Muscle layer of duodenum (tissue), 2 donors: ENCODE measurements around the gene TTPAL.

Experiments
- H3K27ac ChIP-seq: one replicate; pipeline ENCODE4 v1.7.0; 2013; ENCODE audit warnings: mild to moderate bottlenecking, low read length
- H3K27me3 ChIP-seq: one replicate; pipeline ENCODE4 v1.7.0; 2013; ENCODE audit warnings: low read depth, mild to moderate bottlenecking, control low read depth, low read length
- H3K36me3 ChIP-seq, 2 donors: one replicate each; pipeline ENCODE4 v1.7.0; 2013; ENCODE audit warnings: low read length in 2 of 2, control low read depth in 1 of 2, mild to moderate bottlenecking in 1 of 2; ENCODE audit not compliant: insufficient read depth in 2 of 2, control insufficient read depth in 1 of 2
- H3K4me1 ChIP-seq, 2 donors: one replicate each; pipeline ENCODE4 v1.7.0; 2013; ENCODE audit warnings: low read length in 2 of 2, mild to moderate bottlenecking in 2 of 2, control low read depth in 1 of 2, moderate library complexity in 1 of 2; ENCODE audit not compliant: insufficient read depth in 2 of 2, control insufficient read depth in 1 of 2
- H3K4me3 ChIP-seq, 2 donors: one replicate each; pipeline ENCODE4 v1.7.0; 2013; ENCODE audit warnings: low read length in 2 of 2, low read depth in 1 of 2, mild to moderate bottlenecking in 1 of 2
- H3K9me3 ChIP-seq, 2 donors: one replicate each; pipeline ENCODE4 v1.7.0; 2013; ENCODE audit warnings: low read length in 2 of 2, control low read depth in 1 of 2, mild to moderate bottlenecking in 1 of 2; ENCODE audit not compliant: control insufficient read depth in 1 of 2
- donor health status: healthy.

TTPAL gene

GRCh38 chr20:44489223-44489622 lies 13.5 kb downstream of the TTPAL start:
- no peak overlapping the region for H3K27ac ChIP-seq
- H3K9me3 ChIP-seq: no peaks in the 10 kb centered on the region
- H3K4me1 ChIP-seq: peaks cover 0 to 5% of the 10 kb centered on the region in 2 donors
- peaks cover 26 to 56% of the 10 kb centered on the region in 2 donors for H3K36me3 ChIP-seq
- H3K27me3 ChIP-seq: no peaks in the 10 kb centered on the region
- no peak overlapping the region for H3K4me3 ChIP-seq

DNA sequence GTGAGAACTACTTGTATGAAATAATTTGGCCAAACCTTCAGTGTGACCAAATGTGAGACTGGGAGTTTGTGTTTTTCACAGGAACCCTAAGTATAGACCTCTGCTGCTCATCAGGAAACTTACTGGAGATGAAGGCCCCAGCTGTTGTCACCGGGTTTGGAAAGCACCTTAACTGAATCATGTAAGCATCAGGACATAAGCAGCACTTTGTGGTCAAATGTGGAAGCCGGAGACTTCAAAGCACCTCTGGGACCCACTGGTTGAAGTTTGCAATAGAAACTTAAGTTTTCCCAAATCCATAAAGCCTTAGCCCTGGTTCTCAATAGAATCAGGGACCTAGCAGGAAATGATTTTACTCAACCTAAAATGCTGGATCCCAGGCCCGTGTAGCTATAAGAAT lies 14.3 kb downstream of the TTPAL start:
- Histone ChIP-seq H3K36me3 (peaks cover 33 to 58% of the 10 kb centered on the region in 2 donors), H3K27me3 (no peaks in the 10 kb centered on the region), H3K27ac (no peak overlapping the region)

GRCh38 chr20:44491635-44492395 lies 16.1 kb downstream of the TTPAL start:
- H3K27me3 ChIP-seq: no peaks in the 10 kb centered on the region
- peaks cover 0 to 5% of the 10 kb centered on the region in 2 donors for H3K4me1 ChIP-seq
- H3K27ac ChIP-seq: no peak overlapping the region
- no peak overlapping the region for H3K4me3 ChIP-seq
- H3K9me3 ChIP-seq: no peaks in the 10 kb centered on the region
- H3K36me3 ChIP-seq: peaks cover 47 to 77% of the 10 kb centered on the region in 2 donors

More for the DNA sequence above, 14.3 kb downstream of the TTPAL start:
- Histone ChIP-seq H3K9me3 (no peaks in the 10 kb centered on the region), H3K4me1 (peaks cover 0 to 5% of the 10 kb centered on the region in 2 donors), H3K4me3 (no peak overlapping the region)

GRCh38 chr20:44494266-44494665 lies 18.6 kb downstream of the TTPAL start:
- Histone ChIP-seq H3K27ac (no peak overlapping the region), H3K27me3 (no peaks in the 10 kb centered on the region), H3K4me3 (no peak overlapping the region), H3K9me3 (no peaks in the 10 kb centered on the region), H3K36me3 (peaks cover 57 to 84% of the 10 kb centered on the region in 2 donors), H3K4me1 (peaks cover 0 to 5% of the 10 kb centered on the region in 2 donors)

DNA sequence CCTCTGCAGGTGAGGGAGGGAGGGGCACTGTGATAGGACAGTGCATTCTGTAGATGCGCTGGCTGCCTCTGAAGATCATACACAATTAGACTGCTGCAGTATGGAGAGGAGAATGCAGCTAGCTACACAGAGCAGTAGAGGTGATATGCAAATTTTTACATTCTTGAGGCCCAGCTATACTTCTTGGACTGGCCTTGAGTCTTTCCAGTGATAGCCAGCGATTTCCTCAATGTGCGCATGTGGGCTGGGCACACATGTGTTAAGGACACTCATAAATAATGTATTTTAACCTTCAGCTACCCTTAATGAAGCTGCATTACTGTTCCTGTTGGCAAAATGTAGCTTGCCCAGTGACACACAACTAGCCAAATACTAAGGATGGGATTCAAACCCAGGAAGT lies 19.0 kb downstream of the TTPAL start:
- Histone ChIP-seq H3K36me3 (peaks cover 56 to 84% of the 10 kb centered on the region in 2 donors), H3K9me3 (no peaks in the 10 kb centered on the region), H3K27ac (no peak overlapping the region), H3K27me3 (no peaks in the 10 kb centered on the region), H3K4me3 (no peak overlapping the region), H3K4me1 (peaks cover 0 to 5% of the 10 kb centered on the region in 2 donors)

DNA sequence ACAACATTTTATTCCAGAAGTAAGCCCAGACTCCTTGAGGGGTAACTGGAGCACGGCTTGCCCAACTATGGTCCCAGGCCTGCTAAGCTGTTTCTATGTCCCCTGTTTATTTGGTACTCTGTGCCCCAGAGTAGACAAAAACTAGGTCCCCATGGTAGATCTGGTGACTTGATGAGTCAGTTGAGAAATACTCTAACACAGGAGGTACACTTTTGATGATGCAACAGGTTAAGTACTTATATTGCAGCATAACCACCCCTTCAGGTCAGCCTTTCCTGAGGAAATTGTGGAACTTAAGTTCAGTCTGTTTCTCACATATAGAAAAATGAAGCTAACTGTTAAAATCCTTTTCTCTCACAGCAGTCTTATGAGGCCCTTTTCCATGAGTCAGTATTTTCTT lies 19.6 kb downstream of the TTPAL start:
- H3K4me3 ChIP-seq: no peak overlapping the region
- no peaks in the 10 kb centered on the region for H3K27me3 ChIP-seq
- H3K4me1 ChIP-seq: peaks cover 0 to 5% of the 10 kb centered on the region in 2 donors
- H3K27ac ChIP-seq: no peak overlapping the region
- H3K36me3 ChIP-seq: peaks cover 56 to 84% of the 10 kb centered on the region in 2 donors
- H3K9me3 ChIP-seq: no peaks in the 10 kb centered on the region

DNA sequence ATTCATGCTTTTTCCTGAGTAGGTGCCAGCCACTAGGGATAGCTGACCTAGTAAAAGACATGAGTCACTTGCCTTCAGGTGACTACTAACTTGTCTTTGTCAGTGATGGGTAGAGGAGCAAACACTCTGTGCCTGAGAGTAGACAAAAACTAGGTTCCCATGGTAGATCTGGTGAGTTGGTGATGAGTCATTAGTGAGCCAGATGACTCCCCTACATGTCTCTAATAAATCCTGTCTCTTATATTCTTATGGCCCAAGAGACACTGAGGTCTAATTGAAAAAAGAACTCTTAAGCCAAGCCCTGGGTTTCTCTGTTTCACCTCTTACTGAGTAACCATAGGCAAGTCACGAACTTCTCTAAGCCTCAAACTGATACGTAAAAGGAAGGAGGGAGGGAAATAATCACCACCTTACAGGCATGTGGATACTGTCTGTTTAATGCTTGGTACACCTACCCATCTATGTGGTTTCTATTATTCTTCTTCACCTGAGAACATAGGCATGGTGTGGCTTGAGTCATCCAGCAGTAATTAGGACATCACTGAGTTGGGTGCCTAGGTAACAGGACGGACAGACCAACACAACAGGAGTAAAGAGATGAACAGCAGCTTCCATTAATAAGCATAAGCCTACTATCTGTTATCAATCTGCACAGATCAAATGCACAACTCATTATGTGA lies 20.3 kb downstream of the TTPAL start:
- peaks cover 61 to 88% of the 10 kb centered on the region in 2 donors for H3K36me3 ChIP-seq
- H3K4me1 ChIP-seq: peaks cover 0 to 5% of the 10 kb centered on the region in 2 donors
- no peak overlapping the region for H3K4me3 ChIP-seq
- peak overlapping the region; percentile 0 for H3K27ac ChIP-seq
- no peaks in the 10 kb centered on the region for H3K27me3 ChIP-seq
- H3K9me3 ChIP-seq: no peaks in the 10 kb centered on the region

DNA sequence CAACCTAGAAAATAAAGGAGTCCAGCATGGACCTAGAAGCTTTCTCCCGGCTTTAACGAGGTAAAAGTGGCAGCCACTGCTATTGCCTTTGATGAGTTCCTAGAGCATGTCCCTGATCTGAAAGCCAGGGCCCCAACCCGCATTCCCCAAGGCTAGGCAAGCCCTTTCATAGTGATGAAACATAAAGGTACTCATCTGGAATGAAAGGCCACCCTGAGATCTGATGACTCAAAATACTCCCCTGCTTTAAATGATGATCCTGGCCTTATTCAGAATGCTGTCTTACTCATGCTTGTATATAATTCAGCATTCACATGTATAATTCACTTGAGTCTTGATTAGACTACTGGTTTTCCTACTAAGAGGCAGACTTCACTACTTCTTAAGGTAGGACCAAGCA lies 21.3 kb downstream of the TTPAL start:
- no peak overlapping the region for H3K4me3 ChIP-seq
- H3K36me3 ChIP-seq: peaks cover 70 to 87% of the 10 kb centered on the region in 2 donors

DNA sequence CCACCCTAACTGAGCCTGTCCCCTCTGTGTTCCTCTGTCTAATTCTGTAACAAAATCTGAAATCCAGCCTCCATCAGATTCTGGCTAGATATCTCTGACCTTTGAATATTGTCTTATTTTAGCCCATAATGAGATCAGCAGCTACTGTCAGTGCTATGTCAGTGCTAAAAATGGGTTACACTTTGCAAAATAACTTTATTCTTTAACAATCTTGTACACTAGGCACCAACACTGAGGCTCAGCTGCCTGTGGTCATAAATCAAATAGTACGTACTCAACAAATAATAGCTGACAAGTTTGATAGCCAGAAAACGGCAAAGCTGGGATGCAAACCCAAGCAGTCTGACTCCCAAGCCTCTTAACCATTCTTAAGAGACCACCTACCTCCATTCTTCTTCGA lies 22.1 kb downstream of the TTPAL start:
- Histone ChIP-seq H3K27ac (no peak overlapping the region), H3K27me3 (no peaks in the 10 kb centered on the region), H3K36me3 (peaks cover 74 to 87% of the 10 kb centered on the region in 2 donors), H3K4me3 (no peak overlapping the region), H3K9me3 (no peaks in the 10 kb centered on the region), H3K4me1 (no peaks in the 10 kb centered on the region)

More for the DNA sequence above, 21.3 kb downstream of the TTPAL start:
- H3K9me3 ChIP-seq: no peaks in the 10 kb centered on the region
- peaks cover 0 to 2% of the 10 kb centered on the region in 2 donors for H3K4me1 ChIP-seq
- H3K27ac ChIP-seq: no peak overlapping the region
- H3K27me3 ChIP-seq: no peaks in the 10 kb centered on the region

- Histone ChIP-seq H3K27me3 (no peaks in the 10 kb centered on the region), H3K27ac (no peak overlapping the region), H3K9me3 (no peaks in the 10 kb centered on the region), H3K4me1 (no peaks in the 10 kb centered on the region), H3K36me3 (peaks cover 78 to 93% of the 10 kb centered on the region in 2 donors), H3K4me3 (no peak overlapping the region)
These were observed 24.5 kb downstream of the TTPAL start for GRCh38 chr20:44500221-44500620.

GRCh38 chr20:44501448-44501847 lies 25.8 kb downstream of the TTPAL start:
- Histone ChIP-seq H3K4me1 (no peaks in the 10 kb centered on the region), H3K9me3 (no peaks in the 10 kb centered on the region), H3K27me3 (no peaks in the 10 kb centered on the region), H3K4me3 (no peak overlapping the region), H3K27ac (no peak overlapping the region), H3K36me3 (peaks cover 66 to 89% of the 10 kb centered on the region in 2 donors)
